HG03025 (cell line): Measurements from ENCODE around the gene RBMS1.

Source experiments
- ATAC-seq: cut with Tn5 transposase; IDR thresholded peaks from one replicate; pipeline ENCODE4 v1.9.1; 2021; ENCODE audit warnings: mild to moderate bottlenecking, moderate library complexity; ENCODE audit not compliant: unreplicated experiment, low FRiP score

Gene RBMS1

DNA sequence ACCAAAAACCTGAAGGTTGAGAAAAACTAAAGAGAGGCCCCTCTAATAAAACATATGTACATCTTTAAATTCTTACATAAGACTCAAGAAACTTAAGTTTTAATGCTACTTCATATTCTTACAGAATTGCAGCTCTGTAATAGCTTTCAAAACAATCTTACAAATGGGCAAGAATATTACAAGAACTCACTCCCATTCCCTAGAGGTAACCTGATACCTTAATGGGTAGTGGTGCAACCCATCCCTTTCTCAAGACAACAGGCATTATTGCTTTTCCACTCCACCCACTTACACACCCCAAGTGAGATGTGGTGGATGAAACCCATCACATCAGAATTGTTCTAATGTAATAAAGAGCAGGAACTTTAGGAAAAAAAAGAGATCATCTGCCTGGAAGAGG, 103.7 kb downstream of the RBMS1 start:
- no peak for ATAC-seq

DNA sequence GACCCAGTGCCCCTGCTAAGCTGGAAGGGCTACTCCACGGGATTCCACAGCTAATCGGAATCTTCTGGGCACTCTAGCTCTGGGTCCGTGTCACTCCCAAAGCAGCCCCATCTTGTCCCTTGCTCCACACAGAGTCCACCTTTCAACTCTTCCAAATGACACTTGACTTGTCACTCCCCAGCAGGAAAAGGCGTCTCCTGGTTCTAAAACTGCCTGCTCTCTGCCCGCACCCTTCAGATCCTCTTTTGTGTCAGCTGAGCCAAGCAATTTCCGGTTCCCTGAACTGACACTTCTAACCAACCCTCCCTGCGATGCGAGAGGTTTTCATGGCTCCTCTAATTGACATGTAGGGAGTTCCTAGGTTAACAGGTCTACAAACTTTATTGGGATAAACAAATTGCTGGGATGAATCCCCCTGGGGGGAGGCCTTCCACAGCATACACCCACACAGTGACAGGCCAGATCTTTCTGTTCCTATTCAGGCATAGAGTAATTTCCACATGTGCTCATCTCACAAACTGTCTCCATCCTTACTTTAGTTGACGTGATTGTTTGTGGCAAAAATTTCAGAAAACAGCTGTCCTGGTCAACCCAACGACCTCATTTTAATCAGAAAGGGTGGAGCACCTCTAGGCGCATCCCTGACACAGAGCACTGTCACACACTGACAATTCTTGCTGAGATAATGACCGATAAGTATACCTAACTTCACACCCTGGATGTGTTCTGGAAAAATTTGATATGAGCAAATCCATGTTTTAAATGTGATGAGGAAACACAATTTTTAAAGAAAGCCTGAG, 104.9 kb downstream of the RBMS1 start:
- no peak for ATAC-seq

DNA sequence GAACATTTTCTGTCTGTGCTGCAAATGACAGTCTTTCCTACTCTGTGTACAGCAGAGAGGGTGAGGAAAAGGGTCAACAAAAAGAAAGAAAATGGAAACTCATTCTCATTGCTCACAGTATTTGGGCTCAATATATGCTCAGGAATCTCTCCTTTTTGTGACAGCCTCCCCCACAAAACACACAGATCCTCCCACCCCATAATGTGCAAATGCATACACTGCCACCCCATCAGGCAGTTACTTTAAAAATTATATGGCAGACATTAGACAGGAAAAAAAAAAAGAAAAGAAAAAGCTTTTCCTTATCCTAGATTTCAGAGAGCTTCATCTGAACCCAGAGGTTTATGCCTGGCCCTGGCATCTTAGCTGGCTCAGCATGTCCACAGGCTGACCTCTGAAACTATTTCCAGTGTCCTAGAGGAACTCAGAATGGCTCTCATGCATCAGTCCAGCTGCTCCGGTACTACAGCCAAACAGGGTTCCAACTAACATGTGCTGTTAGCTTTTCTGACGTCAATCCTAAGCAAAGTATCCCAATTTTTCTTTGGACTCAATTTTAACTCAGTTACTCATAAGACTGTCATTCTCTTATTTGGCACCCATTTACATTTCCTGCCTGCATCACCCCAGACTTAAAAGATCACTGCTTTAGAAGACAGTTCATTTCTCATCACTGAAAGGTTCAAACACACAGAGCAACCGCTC, 105.9 kb downstream of the RBMS1 start:
- no peak for ATAC-seq

GRCh38 chr2:160384791-160385190, 108.8 kb downstream of the RBMS1 start:
- no peak for ATAC-seq

- no peak for ATAC-seq
These were observed 112.1 kb downstream of the RBMS1 start for GRCh38 chr2:160381425-160381951.

- no peak for ATAC-seq
These were observed 113.0 kb downstream of the RBMS1 start for GRCh38 chr2:160380611-160381010.

DNA sequence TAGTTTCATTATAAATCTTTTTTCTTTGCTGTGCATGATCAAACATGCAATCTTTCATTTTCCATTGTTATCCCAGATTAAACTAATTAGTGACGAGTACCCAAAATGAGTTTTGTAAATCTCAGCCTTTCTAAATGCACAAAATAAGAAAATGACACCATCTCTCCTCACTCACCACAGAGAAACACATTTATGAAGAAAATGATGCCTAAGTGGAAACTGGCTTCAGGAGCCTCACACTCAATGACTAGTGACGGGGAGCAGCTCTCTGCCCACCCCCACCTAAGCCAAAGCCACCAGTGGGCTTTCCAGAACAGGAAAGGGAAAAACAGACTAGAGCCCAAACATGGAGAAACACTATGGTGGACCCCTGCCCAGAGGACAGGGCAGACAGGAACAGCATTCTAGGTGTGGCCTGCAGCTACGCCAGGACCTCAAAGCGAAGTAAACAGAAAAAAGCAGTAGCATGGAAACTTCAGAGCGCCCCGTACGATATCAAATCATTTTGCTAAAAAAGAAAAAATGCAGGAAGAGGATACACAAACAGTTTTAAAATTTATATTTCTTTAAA, 113.5 kb downstream of the RBMS1 start:
- no peak for ATAC-seq

GRCh38 chr2:160379399-160379798, 114.2 kb downstream of the RBMS1 start:
- ATAC-seq: no peak

- ATAC-seq: no peak
These were observed 116.2 kb downstream of the RBMS1 start for GRCh38 chr2:160377204-160377995.

DNA sequence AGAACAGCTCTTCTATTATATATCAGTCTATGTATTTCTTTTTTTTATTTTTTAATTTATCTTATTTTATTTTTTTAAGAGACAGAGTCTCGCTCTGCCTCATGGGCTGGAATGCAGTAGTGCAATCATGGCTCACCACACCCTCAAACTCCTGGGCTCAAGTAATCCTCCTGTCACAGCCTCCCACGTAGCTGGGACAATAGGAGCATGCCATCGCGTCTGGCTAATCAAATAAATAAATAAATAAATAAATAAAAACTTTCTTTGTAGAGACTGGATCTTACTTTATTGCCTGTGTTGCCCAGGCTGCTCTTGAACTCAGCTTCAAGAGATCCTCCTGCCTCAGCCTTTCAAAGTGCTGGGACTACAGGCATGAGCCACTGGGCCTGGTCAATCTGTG, 117.0 kb downstream of the RBMS1 start:
- no peak for ATAC-seq

DNA sequence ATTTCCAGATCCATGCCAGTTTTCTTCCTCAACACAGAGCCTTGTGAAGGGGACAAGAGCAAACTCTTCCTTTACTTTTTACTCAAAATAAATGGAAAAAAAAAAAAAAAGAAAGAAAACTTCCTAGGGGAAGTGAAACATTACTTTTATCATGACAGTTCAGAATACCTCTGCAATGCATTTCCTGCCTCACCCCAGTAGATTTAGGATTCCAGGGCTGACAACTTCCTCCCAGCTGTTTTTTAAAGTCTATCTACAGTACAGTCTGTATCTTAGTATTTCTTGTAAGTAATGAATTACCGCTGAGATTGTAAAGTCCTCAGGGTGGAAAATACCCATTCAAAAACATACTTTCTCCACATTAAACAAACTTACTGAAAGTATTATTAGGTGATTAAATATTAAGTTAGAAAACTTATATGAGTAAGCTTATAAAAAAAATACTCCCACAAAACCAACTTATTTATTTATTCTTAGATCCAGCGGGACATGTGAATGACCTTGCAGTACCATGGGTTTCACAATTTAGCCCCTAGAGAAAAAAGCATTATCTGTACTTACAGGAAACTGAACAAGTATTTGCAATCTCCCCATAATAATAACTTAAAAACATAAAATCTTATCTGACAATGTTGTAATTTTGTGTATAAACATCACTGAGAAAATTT, 117.7 kb downstream of the RBMS1 start:
- no peak for ATAC-seq

DNA sequence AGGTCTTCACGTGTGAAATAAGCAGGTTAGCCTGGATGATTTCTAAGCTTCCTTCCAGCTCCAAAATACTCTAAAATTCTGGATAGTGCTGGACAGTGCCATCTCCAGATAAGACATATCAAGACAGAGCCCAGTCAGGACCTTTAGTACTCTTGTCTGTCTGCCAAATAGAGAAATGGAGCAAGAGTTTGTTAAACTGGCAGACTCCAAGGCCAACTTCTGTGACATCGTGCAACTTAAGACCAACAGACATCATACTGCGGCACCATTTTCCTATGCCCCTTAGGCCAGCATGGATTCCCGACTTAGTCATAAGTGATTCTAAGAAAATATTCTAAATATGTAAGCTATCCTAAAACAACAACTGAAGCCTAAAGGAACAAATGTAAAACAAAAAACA, 118.6 kb downstream of the RBMS1 start:
- no peak for ATAC-seq

DNA sequence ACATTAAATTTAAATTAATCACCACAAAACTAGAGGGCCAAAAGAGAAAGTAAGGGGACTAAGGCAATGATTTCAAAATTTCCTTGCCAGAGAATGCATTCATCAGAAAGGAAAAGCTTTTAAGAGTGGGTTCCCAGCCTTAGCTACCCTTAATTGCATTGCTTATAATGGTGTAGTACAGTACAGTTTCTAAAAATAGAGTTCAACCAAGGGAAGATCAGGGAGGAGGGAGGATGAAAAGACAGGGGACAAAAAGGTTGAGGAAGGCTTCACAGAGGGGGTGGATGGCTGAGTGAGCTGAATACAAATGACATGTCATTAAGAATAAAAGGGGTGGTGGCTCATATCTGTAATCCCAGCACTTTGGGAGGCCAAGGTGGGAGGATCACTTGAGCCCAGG, 119.9 kb downstream of the RBMS1 start:
- no peak for ATAC-seq

- no peak for ATAC-seq
These were observed 120.3 kb downstream of the RBMS1 start for GRCh38 chr2:160373263-160373662.

- ATAC-seq: no peak
These were observed 121.0 kb downstream of the RBMS1 start for GRCh38 chr2:160372585-160372984.

- no peak for ATAC-seq
These were observed 121.6 kb downstream of the RBMS1 start for GRCh38 chr2:160372010-160372356.

DNA sequence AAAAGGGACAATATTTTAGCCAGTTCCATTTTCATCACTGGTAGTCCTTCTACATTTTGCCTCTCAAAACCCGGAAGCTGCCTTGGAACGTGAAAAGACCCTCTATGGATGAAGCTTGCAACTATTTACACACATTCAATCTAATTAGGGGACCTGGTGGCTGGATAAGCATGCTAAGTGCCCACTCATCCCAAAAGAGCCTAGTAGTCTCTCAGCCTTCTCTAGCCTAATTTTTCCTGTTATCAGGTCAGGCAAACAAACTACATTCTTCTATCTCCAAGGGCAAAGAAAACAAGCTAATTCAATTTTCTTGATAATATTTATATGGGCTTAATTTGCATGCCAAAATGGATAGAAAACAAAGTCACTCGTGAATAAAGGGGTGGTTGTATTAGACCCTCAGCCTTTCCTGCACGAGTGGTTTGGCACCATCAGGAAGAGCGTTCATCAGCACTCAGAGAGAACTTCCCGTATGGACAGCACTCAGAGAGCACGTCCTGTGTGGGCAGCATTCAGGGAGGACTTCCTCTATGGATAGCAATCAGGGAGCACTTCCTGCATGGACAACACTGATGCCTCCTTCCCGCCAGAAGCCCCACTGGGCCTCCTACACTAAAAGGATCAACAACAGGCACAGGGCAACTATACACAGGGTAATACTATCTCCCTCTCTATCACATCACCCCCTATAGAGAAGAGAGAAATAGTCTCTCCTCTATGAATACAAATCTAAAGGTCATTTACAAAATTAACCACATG, 122.2 kb downstream of the RBMS1 start:
- no peak for ATAC-seq

GRCh38 chr2:160368988-160369930, 124.3 kb downstream of the RBMS1 start:
- ATAC-seq: no peak
